Neural progenitor cell (in vitro differentiated cells): ENCODE measurements around the gene PANK4.

ENCODE experiments used
- EZH2phosphoT487 ChIP-seq: fragments of 200-600 bp; sonication (generic); IDR thresholded peaks from 2 replicates; pipeline ENCODE4 v1.6.1; 2017; ENCODE audit warnings: antibody characterized with exemption
- TF ChIP-seq, protein P1 (sequence below): fragments of 200-600 bp; sonication (generic); IDR thresholded peaks from 2 replicates; pipeline ENCODE4 v1.5.1; 2017; ENCODE audit warnings: antibody characterized with exemption, mild to moderate bottlenecking

DNA sequence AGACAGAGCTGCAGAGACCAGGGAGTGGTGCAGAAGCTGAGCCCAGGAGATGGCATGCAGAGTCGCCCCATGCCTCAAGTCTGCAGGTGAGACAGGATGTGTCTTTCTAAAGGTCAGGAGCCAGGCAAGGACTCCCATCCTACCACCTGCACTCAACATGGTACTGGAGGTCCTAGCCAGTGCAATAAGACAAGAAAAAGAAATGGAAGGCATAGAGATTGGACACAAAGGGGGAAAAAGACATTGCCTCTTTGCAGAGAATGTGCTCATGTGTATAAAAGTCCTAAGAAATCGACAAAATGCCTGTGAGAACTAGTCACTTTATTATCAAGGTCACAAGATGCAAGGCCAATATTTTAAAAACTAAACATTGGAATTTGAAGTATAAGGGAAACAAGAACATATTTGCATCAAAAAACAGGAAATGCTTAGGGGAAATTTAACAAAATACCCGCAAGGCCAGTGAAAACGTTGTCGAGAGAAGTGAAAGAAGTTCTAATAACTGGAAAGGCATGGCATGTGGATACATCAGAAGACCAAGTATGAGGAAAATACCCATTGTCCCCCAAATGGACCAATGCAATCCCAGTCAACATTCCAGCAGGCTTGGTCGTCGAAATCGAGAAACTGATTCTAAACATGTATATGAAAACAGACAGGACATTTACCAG is 47.0 kb upstream of the PANK4 start:
- TF ChIP-seq, protein P1, sequence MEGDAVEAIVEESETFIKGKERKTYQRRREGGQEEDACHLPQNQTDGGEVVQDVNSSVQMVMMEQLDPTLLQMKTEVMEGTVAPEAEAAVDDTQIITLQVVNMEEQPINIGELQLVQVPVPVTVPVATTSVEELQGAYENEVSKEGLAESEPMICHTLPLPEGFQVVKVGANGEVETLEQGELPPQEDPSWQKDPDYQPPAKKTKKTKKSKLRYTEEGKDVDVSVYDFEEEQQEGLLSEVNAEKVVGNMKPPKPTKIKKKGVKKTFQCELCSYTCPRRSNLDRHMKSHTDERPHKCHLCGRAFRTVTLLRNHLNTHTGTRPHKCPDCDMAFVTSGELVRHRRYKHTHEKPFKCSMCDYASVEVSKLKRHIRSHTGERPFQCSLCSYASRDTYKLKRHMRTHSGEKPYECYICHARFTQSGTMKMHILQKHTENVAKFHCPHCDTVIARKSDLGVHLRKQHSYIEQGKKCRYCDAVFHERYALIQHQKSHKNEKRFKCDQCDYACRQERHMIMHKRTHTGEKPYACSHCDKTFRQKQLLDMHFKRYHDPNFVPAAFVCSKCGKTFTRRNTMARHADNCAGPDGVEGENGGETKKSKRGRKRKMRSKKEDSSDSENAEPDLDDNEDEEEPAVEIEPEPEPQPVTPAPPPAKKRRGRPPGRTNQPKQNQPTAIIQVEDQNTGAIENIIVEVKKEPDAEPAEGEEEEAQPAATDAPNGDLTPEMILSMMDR: no peak
- TF ChIP-seq EZH2phosphoT487: no peak
